ENCODE measurements around the gene ADAM19. TPM values are rescaled to one million over a fixed set of nuclear protein-coding genes. Genes with fewer than 3 reads are reported as not detected.

The ADAM19 gene
- total and polyA plus RNA-seq, 3 experiments from 2014 or later: 4.1 to 26.8 (median 26.5) TPM

DNA sequence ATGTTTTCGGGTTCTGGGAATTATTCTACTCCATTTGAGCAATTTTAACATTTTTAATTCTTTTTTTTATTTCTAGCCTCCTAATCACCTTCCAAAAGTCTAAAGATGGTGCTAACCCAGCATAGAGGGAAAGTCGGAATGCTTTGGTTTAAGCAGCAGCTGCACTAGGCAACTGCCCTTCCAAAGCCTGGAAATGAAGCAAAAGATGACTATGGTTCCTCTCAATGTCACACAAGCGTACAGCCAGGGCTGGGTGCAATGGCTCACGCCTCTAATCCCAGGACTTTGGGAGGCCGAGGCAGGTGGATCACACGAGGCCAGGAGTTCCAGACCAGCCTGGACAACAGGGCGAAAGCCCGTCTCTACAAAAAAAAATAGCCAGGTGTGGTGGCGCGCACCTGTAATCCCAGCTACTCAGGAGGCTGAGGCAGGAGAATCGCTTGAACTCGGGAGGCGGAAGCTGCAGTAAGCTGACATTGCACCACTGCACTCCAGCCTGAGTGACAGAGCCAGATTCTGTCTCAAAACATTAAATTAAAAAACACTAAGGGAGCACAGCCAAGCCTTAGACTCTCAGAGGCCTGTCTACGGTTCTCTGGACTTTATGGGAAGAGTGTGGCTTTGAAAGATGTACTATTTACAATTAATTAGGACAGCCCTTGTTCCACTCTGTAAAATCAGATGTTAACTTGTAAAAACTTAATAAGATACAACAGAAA is 33.1 kb downstream of the ADAM19 start:
- H3K27me3 Mint-ChIP-seq: no peaks in the 10 kb centered on the region
- peak overlapping the region in 7 of 8 donors; percentile 20 to 98 (median 92) for H3K27ac Mint-ChIP-seq
- Histone ChIP-seq H3K4me1 (ENCODE audit: insufficient read depth, low read length) (peaks cover 73% of the 10 kb centered on the region), H3K9me3 (ENCODE audit: low read length) (no peaks in the 10 kb centered on the region), H3K27ac (ENCODE audit: low read depth, low read length) (no peak overlapping the region), H3K36me3 (ENCODE audit: insufficient read depth, low read length) (no peaks in the 10 kb centered on the region), H3K4me3 (ENCODE audit: low read length) (no peak overlapping the region), H3K27me3 (ENCODE audit: insufficient read depth, low read length, poor library complexity, severe bottlenecking) (no peaks in the 10 kb centered on the region)
- no peak for DNase-seq
- H3K9me3 Mint-ChIP-seq: no peaks in the 10 kb centered on the region
- CTCF ChIA-PET: interaction anchor here (1.0 to 2.8 kb wide), 2 partner anchors 12 to 201 kb away, joined by 3 to 14 read pairs; partner anchors contain the start of gene LSM11
- H3K4me1 Mint-ChIP-seq: peaks cover 75 to 95% (median 94%) of the 10 kb centered on the region in 3 donors
- POLR2A ChIA-PET: interaction anchor here (0.6 to 1.1 kb wide), 3 partner anchors 9 to 31 kb away, joined by 3 to 12 read pairs (median 3); no protein-coding TSS in a partner anchor
- H3K36me3 Mint-ChIP-seq: no peaks in the 10 kb centered on the region
- peak overlapping the region in 1 of 7 donors; percentile 69 for H3K4me3 Mint-ChIP-seq

DNA sequence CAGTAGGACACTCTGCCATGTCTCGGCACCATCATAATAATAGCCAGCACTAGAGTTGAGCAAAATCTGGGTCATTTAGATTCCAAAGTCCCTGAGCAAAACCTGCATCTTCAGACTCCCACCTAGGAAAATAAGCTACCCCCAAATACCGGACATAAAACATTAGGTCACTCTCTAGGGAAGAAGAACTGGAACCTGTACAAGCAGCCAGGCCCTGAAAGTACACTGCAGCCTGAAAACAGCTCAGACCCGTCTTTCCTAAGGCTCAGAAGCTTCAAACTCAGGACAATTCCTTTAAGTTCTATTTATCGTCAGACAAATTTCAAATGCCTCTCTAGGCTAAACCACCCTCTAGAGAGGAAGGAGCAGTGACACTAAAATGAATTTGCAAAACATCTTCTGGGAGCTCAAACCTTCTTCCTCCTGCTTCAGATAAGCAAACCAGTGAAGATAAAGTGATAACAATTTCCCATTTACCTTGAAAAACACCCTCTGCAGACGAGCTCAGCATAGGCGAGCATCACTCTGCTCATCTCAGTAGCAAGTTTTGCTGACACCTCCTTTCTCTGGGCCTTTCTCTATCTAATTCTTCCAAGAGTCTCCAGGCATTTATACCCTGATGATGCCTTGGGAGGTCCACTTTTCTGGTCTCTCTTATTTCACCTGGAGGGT is 34.0 kb downstream of the ADAM19 start:
- H3K27ac Mint-ChIP-seq: peak overlapping the region; percentile 84 to 97 (median 92)
- Histone ChIP-seq H3K9me3 (ENCODE audit: low read length) (no peaks in the 10 kb centered on the region), H3K27ac (ENCODE audit: low read depth, low read length) (peak overlapping the region; percentile 62), H3K4me3 (ENCODE audit: low read length) (peak overlapping the region; percentile 42), H3K27me3 (ENCODE audit: insufficient read depth, low read length, poor library complexity, severe bottlenecking) (no peaks in the 10 kb centered on the region), H3K4me1 (ENCODE audit: insufficient read depth, low read length) (peaks cover 73% of the 10 kb centered on the region), H3K36me3 (ENCODE audit: insufficient read depth, low read length) (no peaks in the 10 kb centered on the region)
- peaks cover 5 to 6% (median 5%) of the 10 kb centered on the region in 3 donors for H3K36me3 Mint-ChIP-seq
- peak overlapping the region; percentile 29 to 86 (median 78) for H3K4me3 Mint-ChIP-seq
- no peaks in the 10 kb centered on the region for H3K27me3 Mint-ChIP-seq
- H3K4me1 Mint-ChIP-seq: peaks cover 74 to 88% (median 86%) of the 10 kb centered on the region in 3 donors
- H3K9me3 Mint-ChIP-seq: no peaks in the 10 kb centered on the region
- POLR2A ChIA-PET: interaction anchor here (1.0 to 1.1 kb wide), 2 partner anchors 10 to 32 kb away, joined by 3 to 12 read pairs; no protein-coding TSS in a partner anchor
- peak in 1 of 5 donors; percentile 15 for DNase-seq
- CTCF ChIA-PET: interaction anchor here (1.0 to 2.8 kb wide), 5 partner anchors 10 to 202 kb away, joined by 3 to 14 read pairs (median 5); partner anchors contain the start of gene LSM11

DNA sequence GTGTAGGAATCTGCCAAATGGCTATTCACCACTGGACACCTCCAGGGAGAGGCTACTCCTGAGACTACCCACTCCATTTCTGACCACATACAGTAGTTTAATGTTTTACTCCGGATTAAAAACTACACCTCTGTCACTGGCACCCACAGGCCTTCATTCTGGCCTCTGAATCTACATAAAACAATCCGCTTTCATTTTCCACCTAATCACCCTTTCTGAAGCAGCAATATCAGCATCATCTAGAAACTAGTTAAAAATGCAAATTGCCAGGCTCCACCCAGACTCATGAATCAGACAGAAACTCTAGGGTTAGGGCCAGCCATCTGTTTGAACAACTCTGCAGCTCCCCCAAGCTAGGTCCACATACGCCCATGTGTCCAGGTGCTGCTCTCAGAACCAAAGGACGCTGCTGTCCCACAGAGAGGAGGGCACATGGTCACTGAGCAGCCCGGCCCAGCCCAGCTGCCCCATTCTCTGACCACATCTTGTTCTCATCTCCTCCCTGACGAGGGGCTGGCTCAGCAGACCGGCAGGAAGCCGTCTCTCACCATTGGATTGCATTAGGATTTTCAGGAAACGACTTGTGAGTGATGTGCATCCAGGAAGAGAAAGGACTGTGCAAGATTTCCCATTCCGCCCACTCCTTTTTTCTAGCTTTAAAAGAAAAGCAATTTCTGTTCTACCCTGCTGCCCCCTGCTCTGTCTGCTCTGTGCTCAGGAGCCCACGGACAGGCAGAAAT is 34.7 kb downstream of the ADAM19 start:
- Mint-ChIP-seq H3K27me3 (no peaks in the 10 kb centered on the region), H3K9me3 (no peaks in the 10 kb centered on the region), H3K4me1 (peaks cover 67 to 81% (median 79%) of the 10 kb centered on the region in 3 donors), H3K4me3 (peak overlapping the region; percentile 29 to 86 (median 78)), H3K36me3 (peaks cover 5 to 9% (median 6%) of the 10 kb centered on the region in 3 donors), H3K27ac (peak overlapping the region; percentile 84 to 97 (median 92))
- Histone ChIP-seq H3K36me3 (ENCODE audit: insufficient read depth, low read length) (no peaks in the 10 kb centered on the region), H3K9me3 (ENCODE audit: low read length) (no peaks in the 10 kb centered on the region), H3K4me3 (ENCODE audit: low read length) (peak overlapping the region; percentile 42), H3K27me3 (ENCODE audit: insufficient read depth, low read length, poor library complexity, severe bottlenecking) (no peaks in the 10 kb centered on the region), H3K4me1 (ENCODE audit: insufficient read depth, low read length) (peaks cover 68% of the 10 kb centered on the region), H3K27ac (ENCODE audit: low read depth, low read length) (peak overlapping the region; percentile 62)
- ChIA-PET POLR2A (interaction anchor here (1.1 kb wide), 1 partner anchor 11 kb away, joined by 12 read pairs; no protein-coding TSS in a partner anchor), CTCF (interaction anchor here (0.9 to 2.8 kb wide), 5 partner anchors 10 to 203 kb away, joined by 3 to 14 read pairs (median 5); partner anchors contain the start of gene LSM11)
- DNase-seq: peak in 2 of 5 donors; percentile 9 to 36

GRCh38 chr5:157540124-157540523 is 35.5 kb downstream of the ADAM19 start:
- no peaks in the 10 kb centered on the region for H3K9me3 ChIP-seq (ENCODE audit: low read length)
- Mint-ChIP-seq H3K27ac (peak overlapping the region; percentile 84 to 97 (median 92)), H3K4me3 (peak overlapping the region; percentile 29 to 86 (median 78)), H3K36me3 (peaks cover 5 to 15% (median 11%) of the 10 kb centered on the region in 3 donors), H3K27me3 (no peaks in the 10 kb centered on the region), H3K4me1 (peaks cover 59 to 73% (median 71%) of the 10 kb centered on the region in 3 donors), H3K9me3 (no peaks in the 10 kb centered on the region)
- peak in 1 of 5 donors; percentile 10 for DNase-seq
- no peaks in the 10 kb centered on the region for H3K27me3 ChIP-seq (ENCODE audit: insufficient read depth, low read length, poor library complexity, severe bottlenecking)
- peak overlapping the region; percentile 62 for H3K27ac ChIP-seq (ENCODE audit: low read depth, low read length)
- H3K36me3 ChIP-seq (ENCODE audit: insufficient read depth, low read length): no peaks in the 10 kb centered on the region
- CTCF ChIA-PET: interaction anchor here (1.0 to 2.8 kb wide), 2 partner anchors 111 to 203 kb away, joined by 3 to 14 read pairs; partner anchors contain the start of gene LSM11
- no peak overlapping the region for H3K4me3 ChIP-seq (ENCODE audit: low read length)
- H3K4me1 ChIP-seq (ENCODE audit: insufficient read depth, low read length): peaks cover 60% of the 10 kb centered on the region
- POLR2A ChIA-PET: no interaction called here

DNA sequence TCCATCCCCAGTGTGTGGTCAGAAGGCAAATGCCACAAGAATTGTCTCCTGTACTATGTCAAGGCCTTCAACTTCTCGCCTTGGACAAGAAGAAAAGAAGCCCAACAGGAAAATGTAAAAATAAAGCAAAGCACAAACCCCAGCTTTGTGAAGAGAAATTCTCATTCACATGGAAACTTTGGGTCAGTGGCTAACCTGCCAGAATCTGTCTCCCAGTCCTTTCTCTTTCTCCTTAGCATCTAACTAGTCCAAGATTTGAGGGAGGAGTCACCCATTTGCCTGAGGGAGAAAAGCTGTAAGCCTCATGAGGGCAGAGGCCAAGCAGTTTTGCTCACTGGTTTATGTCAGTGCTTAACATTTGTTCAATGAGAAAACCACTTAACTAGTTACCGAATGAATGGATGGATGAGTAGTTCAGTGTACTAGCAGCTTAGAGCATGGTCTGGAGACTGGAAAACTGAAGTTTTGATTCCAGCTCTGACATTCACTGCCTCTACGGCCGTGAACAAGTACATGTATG is 36.0 kb downstream of the ADAM19 start:
- Histone ChIP-seq H3K36me3 (ENCODE audit: insufficient read depth, low read length) (no peaks in the 10 kb centered on the region), H3K27ac (ENCODE audit: low read depth, low read length) (no peak overlapping the region), H3K4me1 (ENCODE audit: insufficient read depth, low read length) (peaks cover 55% of the 10 kb centered on the region), H3K27me3 (ENCODE audit: insufficient read depth, low read length, poor library complexity, severe bottlenecking) (no peaks in the 10 kb centered on the region), H3K9me3 (ENCODE audit: low read length) (no peaks in the 10 kb centered on the region), H3K4me3 (ENCODE audit: low read length) (no peak overlapping the region)
- peak overlapping the region in 5 of 7 donors; percentile 48 to 86 (median 78) for H3K4me3 Mint-ChIP-seq
- H3K27me3 Mint-ChIP-seq: no peaks in the 10 kb centered on the region
- peak overlapping the region; percentile 84 to 97 (median 92) for H3K27ac Mint-ChIP-seq
- ChIA-PET CTCF (interaction anchor here (1.0 to 2.8 kb wide), 2 partner anchors 112 to 204 kb away, joined by 3 to 14 read pairs; partner anchors contain the start of gene LSM11), POLR2A (no interaction called here)
- peaks cover 53 to 68% (median 66%) of the 10 kb centered on the region in 3 donors for H3K4me1 Mint-ChIP-seq
- no peaks in the 10 kb centered on the region for H3K9me3 Mint-ChIP-seq
- no peak for DNase-seq
- H3K36me3 Mint-ChIP-seq: peaks cover 5 to 15% (median 11%) of the 10 kb centered on the region in 3 donors

DNA sequence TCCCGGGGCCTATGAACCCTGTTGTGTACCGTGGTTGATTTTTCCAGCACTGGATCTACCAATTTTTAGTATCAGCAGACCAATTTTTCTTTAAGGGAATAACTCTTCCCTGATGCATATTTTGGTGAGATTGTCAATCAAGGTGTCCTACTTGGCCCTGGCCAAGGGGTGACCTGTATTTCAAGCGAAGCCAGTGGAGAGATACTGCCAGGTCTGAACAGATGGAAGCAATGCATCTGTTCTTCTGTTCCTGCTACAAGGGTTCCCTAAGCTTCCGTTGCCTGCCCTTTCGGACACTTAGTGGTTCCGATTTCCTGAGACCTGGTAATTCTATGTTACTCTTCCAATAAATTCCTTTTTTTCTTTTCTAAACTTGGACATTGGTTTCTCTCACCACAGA is 37.3 kb downstream of the ADAM19 start:
- CTCF ChIA-PET: no interaction called here
- peaks cover 5 to 15% (median 11%) of the 10 kb centered on the region in 3 donors for H3K36me3 Mint-ChIP-seq
- peak overlapping the region in 1 of 7 donors; percentile 20 for H3K4me3 Mint-ChIP-seq

More for the DNA sequence above, 37.3 kb downstream of the ADAM19 start:
- POLR2A ChIA-PET: no interaction called here
- H3K27ac ChIP-seq (ENCODE audit: low read depth, low read length): no peak overlapping the region
- H3K36me3 ChIP-seq (ENCODE audit: insufficient read depth, low read length): no peaks in the 10 kb centered on the region
- H3K4me3 ChIP-seq (ENCODE audit: low read length): no peak overlapping the region
- DNase-seq: no peak
- H3K9me3 ChIP-seq (ENCODE audit: low read length): no peaks in the 10 kb centered on the region
- H3K4me1 ChIP-seq (ENCODE audit: insufficient read depth, low read length): peaks cover 43% of the 10 kb centered on the region
- peaks cover 43 to 55% (median 53%) of the 10 kb centered on the region in 3 donors for H3K4me1 Mint-ChIP-seq
- no peaks in the 10 kb centered on the region for H3K27me3 Mint-ChIP-seq
- H3K27me3 ChIP-seq (ENCODE audit: insufficient read depth, low read length, poor library complexity, severe bottlenecking): no peaks in the 10 kb centered on the region
- H3K9me3 Mint-ChIP-seq: no peaks in the 10 kb centered on the region
- peak overlapping the region in 7 of 8 donors; percentile 30 to 97 (median 56) for H3K27ac Mint-ChIP-seq

Data from CD8-positive, alpha-beta memory T cell (primary cell).